ENCODE data around the gene RNPEPL1.

The RNPEPL1 gene

DNA sequence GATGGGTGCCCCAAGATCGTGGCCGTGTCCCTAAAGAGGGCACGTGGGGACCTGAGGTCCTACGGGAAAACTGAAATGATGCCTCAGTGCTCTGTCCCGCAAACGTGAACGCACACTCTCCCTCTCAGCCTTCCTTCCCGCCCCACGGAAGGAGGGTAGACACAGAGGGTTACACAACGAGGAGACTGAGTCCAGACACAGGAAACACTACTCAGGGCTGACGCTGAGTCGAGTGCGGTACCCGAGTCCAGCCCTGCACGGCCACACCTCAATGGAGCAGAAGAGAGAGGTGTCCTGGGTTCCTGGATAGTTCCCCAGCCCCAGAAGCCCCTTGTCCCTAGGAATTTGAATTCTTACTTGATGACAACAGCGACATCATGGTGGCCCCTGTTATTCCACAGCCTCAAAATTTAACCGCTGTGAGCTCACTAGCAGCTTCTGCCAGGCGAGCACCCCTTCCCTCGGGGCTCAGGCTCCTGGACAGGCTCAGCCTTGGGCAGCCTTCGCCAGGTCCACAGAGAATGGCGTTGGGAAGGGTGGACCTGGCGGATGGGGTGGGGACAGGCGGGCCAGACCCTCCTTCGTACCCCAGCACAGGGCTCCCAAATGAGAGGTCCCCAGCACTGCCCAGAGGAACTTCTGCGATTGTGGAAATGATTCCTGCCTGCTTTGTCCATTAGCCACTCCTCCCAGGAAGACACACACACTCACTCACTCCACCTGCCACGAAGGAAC, 980 bp upstream of the RNPEPL1 start:
- peak; percentile 33 for DNase-seq (ENCODE audit: low read depth)
- TF ChIP-seq, protein P1, sequence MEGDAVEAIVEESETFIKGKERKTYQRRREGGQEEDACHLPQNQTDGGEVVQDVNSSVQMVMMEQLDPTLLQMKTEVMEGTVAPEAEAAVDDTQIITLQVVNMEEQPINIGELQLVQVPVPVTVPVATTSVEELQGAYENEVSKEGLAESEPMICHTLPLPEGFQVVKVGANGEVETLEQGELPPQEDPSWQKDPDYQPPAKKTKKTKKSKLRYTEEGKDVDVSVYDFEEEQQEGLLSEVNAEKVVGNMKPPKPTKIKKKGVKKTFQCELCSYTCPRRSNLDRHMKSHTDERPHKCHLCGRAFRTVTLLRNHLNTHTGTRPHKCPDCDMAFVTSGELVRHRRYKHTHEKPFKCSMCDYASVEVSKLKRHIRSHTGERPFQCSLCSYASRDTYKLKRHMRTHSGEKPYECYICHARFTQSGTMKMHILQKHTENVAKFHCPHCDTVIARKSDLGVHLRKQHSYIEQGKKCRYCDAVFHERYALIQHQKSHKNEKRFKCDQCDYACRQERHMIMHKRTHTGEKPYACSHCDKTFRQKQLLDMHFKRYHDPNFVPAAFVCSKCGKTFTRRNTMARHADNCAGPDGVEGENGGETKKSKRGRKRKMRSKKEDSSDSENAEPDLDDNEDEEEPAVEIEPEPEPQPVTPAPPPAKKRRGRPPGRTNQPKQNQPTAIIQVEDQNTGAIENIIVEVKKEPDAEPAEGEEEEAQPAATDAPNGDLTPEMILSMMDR (IDR thresholded peaks at IDR 0.05; ENCODE audit: insufficient read depth, low read depth, low read length, missing control alignments): no peak
- H3K4me3 ChIP-seq (ENCODE audit: low read length): peak overlapping the region; percentile 59

DNA sequence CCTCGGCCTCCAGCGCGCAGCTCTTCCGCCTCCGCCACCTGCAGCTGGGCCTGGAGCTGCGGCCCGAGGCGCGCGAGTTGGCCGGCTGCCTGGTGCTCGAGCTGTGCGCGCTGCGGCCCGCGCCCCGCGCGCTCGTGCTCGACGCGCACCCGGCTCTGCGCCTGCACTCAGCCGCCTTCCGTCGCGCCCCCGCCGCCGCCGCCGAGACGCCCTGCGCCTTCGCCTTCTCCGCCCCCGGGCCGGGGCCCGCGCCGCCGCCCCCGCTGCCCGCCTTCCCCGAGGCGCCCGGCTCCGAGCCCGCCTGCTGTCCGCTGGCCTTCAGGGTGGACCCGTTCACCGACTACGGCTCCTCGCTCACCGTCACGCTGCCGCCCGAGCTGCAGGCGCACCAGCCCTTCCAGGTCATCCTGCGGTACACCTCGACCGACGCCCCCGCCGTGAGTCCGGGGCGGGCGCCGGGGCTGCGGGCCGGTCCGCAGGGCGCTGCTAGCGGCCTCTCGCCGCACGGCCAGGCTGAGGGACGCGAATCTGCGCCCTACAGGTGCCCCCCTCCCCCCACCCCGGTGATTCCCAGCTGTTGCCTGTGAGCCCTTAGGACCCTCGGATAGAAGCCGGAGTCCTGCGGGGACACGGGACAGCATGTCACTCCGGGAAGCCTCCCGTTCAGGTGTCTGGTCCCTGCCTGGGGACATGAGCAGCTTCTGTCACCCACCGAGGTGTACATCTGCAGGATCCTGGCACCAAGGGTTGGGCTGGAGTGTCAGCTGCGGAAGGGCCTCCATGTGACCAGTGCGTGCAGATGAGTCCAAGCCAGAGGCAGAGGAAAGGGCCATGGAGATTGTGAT, 616 bp downstream of the RNPEPL1 start:
- H3K4me3 ChIP-seq (ENCODE audit: low read length): peak overlapping the region; percentile 50
- TF ChIP-seq, protein P1 (IDR thresholded peaks at IDR 0.05; ENCODE audit: insufficient read depth, low read depth, low read length, missing control alignments): no peak
- peak; percentile 61 for DNase-seq (ENCODE audit: low read depth)

DNA sequence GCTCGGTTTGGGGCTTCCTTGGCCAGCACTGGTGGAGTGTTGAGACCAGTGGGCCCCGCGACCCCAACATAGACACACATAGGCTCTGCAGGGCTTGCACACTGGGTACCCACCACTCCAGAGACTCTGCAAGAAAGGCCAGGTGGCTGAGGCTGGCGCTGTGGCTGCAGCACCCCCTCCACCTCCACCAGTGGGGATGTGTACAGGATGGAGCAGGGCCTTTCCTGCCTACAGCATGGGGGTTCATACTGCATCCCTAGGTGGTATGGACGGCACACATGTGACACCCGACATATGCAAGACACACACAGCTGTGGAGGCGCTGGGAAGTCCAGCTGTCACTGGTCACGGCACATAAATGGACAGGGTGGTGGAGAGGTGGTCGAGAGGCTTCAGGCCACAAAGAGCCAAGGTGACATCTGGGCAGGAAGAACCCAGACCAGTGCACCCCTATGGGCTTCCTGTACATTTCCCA, 1.3 kb downstream of the RNPEPL1 start:
- DNase-seq (ENCODE audit: low read depth): no peak
- peak overlapping the region; percentile 50 for H3K4me3 ChIP-seq (ENCODE audit: low read length)
- TF ChIP-seq, protein P1 (IDR thresholded peaks at IDR 0.05; ENCODE audit: insufficient read depth, low read depth, low read length, missing control alignments): no peak

DNA sequence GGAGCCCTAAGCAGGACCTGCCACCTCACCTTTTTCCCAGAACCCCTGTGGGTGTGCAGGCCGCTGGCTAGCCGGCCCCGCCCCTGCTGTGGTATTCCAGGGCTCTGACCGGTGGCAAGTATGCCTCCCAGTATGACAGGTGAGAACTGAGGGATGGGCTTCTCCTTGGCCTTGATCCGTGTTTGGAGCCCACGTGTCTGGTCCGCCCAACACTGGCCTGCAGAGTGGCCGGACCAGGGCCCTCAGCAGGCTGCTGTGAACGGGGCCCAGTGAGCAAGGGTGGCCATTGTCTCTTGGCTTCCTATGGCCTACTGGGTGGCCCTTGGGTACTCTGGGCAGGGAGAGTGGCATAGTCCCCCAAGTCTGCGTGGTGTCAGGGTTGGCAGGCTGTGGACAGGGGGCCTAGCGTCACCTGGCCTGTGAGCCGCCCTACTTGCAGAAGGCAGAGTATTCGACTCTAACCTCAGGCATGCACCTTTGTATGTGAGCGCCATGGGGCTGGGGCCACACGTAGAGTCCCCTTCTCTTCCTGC, 1.8 kb downstream of the RNPEPL1 start:
- TF ChIP-seq, protein P1 (IDR thresholded peaks at IDR 0.05; ENCODE audit: insufficient read depth, low read depth, low read length, missing control alignments): no peak
- DNase-seq (ENCODE audit: low read depth): no peak
- no peak overlapping the region for H3K4me3 ChIP-seq (ENCODE audit: low read length)

DNA sequence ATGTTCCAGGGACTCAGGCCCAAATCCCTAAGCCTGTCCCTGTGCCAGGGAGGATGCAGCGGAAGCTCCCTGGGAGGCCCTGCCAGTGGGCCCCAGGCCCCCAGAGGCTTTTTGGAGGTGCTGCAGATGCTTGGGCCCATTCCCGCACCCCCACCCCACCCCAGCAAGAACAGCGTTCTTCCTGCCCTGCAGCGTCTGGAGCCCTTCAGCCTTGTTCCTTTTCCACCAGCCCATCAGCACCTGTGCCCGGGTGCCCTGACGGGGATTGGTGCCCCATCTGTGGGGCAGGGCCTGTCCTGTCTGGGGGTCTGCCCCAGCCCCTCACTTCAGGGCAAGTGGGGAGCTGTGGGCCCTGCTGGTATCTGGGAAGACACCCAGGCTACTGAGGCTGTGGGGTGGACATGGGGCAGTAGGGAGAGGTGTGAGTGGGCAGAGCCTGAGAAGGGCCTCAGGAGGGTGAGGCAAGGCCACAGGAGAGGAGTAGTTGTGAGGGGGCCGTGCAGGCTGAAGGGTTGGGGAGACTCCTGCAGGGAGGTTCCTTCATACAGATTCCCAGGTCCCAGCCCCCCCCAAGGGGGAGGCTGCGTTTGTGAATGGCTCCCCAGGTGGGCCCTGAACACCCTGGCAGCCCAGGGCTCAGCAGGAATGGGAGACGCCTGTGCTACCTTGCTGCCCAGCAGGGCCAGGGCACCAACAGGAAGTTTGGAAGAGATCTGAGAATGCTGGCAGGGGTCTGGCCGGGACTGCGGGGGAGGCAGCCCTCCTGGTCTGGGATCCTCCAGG, 2.4 kb downstream of the RNPEPL1 start:
- TF ChIP-seq, protein P1 (IDR thresholded peaks at IDR 0.05; ENCODE audit: insufficient read depth, low read depth, low read length, missing control alignments): no peak
- no peak overlapping the region for H3K4me3 ChIP-seq (ENCODE audit: low read length)
- DNase-seq (ENCODE audit: low read depth): no peak

DNA sequence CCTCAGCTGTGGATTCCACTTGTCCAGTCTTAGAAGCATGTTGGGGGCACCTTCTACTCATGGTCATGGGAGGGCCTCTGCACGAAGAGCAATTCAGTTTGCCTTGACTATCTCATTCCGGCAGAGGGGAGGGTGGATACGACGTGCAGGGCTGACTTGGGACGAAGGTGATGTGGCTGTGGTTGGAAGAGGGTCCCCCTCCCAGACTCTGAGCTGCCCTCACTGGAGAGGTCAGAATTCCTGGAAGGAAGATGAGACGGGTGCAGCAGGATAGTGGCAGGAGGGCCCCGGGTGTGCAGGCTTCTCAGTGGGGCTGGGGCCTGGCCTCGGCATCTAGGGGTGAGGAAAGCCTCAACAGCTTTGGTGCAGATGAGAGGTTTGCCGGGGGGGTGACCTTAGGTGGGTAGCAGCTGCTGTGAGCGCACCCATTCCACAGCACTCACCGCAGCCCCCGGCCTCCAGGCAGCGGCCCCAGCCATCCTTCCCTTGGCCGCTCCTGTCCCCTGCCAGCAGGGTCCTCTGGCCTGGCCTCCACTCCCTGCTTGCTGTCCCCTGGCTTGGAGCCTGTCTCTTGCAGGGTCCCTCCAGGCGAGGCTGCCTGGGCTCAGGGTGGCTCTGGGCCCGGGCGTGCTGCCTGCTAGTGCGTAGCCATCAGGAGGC, 3.2 kb downstream of the RNPEPL1 start:
- DNase-seq (ENCODE audit: low read depth): no peak
- TF ChIP-seq, protein P1 (IDR thresholded peaks at IDR 0.05; ENCODE audit: insufficient read depth, low read depth, low read length, missing control alignments): no peak
- H3K4me3 ChIP-seq (ENCODE audit: low read length): no peak overlapping the region

All from epithelial cell of esophagus (primary cell).